NCI-H2196 treated with DMSO at 0.1 percent for 48 hours (cell line): Measurements from ENCODE around the gene LRP4.

Experiments used
- DNase-seq: peaks from one replicate; lab custom pipeline; 2025; ENCODE audit not compliant: unreplicated experiment; lab: John Stamatoyannopoulos, UW

The LRP4 gene

DNA sequence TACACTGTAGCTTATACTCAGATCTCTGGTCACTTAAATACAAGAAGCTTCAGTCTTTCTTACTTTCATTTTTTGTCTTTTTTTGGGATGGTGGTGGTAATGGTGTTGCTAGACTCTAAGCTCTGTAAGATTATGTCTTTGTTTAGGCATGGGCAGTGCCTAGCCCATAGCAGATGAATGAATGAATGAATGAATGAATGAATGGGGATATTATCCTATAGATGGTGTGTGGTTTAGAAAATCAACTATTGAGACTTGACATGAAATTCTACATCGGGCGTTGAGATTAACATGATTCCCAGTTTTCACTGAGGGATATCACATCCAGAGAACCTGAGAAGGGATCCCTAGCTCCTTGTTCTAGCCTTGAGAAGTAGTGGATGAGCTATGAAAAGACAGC, 62.5 kb downstream of the LRP4 start:
- DNase-seq: no peak

DNA sequence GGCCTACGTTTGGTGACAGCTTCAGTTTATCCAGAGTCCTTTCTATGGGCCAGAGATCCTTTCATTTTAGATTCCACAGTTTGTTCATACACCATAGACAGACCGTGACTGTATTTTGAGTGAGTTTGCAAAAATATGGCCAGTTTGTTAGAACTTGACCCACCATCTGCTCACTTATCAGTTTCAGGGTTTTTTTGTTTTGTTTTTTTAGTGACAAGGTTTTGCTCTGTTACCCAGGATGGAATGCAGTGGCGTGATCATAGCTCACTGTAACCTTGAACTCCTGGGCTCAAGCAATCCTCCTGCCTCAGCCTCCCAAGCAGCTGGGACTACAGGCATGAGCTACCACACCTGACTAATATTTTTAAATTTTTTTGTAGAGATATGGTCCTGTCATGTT, 63.2 kb downstream of the LRP4 start:
- DNase-seq: no peak

DNA sequence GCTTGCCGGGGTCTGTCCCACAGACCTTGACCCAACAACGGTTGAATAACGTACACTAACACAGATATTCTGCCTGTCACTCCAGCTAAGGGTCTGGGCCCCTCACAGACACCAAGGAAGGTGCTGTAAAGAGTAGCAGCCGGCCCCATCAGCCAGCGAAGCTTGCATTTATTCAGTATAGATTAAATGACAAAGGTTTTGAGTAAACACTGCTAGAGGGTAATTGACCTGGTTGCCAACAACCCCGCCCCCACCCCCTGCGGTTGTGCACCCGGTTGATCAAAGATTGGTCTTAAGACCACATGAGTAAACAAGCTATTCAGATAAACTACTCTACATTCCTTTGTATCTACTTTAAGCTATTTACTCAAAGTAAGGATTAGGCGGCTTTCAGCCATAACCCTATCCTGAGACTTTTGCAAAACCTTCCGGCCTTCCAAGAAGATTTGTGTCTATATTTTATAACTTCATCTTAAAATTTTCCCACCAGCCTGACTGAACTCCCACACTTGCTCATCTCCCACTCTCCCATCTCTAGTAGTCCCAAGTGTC, 67.4 kb downstream of the LRP4 start:
- DNase-seq: no peak

DNA sequence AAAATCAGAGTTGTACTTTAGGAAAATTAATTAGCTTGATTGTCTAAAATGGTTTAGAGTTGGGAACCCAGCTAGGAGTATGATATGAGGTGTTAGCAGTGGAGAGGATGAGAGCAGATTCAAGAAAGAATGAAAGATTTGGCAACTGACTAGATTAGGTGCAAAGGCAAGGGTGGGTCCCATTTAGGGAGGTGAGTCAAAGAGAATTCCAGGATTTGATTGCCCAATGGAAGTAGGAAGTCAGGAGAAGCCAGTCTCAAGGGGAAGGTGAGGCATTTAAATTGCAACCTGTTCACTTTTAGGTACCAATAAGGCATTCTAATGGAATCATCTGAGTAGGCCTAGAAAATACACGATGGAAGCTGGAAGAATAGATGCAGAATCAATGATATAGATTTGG, 68.7 kb downstream of the LRP4 start:
- no peak for DNase-seq

DNA sequence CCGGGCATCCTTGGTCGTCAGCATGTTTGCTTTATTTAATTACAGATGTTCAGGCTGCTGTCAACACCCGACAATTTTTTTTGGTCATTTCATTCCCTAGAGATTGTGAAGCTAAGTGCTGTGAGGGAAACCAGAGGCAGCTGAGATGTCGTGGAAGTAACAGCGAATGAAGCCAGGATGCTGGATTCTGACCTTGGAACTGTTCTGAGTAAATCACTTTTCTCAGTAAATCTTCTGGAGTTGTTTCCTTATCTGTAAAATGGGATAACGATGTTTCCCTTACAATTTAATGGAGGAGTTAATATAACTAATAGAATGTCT, 71.9 kb downstream of the LRP4 start:
- no peak for DNase-seq

DNA sequence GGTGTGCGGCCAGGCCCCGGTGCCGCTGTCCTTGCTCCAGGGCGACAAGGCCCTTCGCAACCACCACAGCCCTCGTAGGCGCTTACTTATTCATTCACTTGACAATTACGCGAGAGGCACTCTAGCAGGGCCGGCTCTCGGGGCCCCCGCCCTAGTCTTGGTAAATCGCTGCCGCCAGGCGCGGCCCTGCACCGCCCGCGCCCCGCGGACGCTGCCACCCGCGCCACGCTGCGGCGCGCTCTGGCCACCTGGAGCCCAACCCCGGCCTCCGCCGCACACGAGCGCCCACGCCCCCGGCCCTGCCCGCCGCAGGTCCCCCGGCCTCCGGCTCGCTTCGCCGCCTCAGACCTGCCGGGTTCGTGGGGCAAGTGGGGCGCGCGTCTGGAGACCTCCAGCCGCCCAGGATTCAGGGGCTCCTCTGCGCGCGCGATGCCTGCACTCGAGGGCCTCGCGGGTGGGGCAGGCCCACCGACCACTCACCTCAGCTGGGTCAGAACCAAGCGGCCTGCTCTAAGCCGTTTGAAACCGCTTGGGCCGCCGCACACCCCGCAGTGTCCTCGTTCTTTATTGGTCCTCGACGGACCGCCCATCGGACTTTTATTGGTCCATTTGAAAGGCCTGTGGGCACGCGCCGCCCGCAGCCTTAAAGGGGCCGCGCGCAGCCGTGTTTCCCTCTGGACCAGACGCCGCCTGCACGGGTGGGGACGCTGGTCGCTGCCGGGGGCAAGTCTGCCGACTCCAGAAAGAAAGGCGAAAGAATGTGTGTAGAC, 72.4 kb downstream of the LRP4 start, which contains the start of gene CKAP5:
CKAP5 (minus strand) TSS at position 541 of the 770 bp plus-strand sequence. CDS start 25,049 bp downstream, outside the sequence.
- DNase-seq: peak; percentile 83

DNA sequence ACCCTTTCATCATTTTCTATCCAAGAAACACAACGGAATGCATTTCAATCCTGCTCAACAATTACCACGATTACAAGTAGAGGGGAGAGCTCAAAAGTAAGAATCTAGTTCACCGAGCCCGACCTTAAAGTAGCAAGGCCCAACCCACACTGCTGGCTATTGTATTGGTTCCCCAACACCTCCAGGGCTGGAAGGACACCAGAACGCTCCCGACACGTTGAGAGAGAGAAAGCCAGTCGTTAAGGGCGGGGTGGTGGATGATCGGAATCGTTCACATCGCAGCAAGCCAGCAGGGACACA, 73.0 kb downstream of the LRP4 start:
- no peak for DNase-seq

DNA sequence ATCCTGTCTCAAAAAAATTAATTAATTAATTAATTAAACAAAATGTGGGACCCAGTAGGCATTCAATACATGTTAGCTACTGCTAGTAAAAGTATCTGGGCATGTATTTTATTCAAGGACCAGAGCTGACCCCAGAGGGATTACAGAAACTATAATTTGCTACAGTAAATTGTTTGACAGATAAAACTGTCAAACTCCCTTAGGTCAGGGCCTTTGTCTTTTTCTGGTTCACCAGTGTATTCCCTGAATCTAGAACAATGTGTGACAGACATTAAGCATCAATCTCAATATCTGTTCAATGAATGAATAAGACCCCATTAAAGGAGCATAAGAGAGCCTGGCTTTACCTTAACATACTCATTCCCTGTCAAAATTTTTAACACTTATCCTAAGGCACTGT, 78.2 kb downstream of the LRP4 start:
- DNase-seq: no peak

DNA sequence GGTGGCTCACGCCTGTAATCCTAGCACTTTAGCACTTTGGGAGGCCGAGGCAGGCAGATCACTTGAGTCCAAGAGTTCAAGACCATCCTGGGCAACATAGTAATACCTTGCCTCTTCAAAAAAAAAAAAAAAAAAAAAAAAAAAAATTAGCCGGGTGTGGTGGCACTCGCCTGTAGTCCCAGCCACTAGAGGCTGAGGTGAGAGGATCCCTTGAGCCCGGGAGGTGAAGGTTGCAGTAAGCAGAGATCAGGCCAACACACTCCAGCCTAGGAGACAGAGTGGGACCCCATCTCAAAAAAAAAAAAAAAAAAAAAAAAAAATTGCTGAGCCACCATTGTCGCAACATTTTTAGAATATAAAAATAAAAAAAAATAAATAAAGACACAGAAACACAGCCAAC, 79.8 kb downstream of the LRP4 start:
- no peak for DNase-seq

DNA sequence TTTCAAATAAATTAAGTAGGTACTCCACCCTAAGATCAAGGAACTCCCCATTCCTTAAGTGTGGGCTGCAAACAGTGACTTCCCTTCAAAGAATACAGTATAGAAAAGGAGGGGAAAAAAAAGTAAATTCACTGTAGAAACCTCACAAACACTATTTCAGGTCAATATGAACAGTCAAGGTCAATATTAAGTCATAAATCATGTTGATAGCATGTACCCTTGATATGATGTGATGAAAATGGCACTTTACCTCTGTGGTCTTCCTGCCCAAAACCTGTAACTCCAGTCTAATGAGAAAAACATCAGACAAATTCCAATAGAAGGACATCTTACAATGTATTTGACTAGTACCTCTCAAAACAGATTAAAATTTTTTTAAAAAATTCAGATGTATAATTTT, 80.5 kb downstream of the LRP4 start:
- DNase-seq: no peak

DNA sequence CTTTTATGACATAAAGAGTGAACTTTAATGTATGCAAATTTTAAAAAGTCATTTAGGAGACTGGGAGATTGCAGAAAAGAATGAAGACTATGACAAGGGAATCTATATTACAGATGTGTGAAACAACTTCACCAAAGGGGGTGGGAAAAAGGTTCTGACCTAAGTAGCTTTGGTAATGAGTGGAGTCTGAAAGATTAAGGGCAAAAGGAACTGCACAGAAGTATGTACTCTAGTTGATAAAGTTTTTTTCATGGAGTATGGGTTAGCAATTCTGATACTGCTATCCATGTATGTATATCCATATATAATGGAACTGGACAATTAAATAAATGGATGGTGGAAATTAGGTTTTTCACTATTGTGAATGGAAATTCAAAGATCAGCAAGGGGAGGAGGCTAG, 81.5 kb downstream of the LRP4 start:
- DNase-seq: no peak

DNA sequence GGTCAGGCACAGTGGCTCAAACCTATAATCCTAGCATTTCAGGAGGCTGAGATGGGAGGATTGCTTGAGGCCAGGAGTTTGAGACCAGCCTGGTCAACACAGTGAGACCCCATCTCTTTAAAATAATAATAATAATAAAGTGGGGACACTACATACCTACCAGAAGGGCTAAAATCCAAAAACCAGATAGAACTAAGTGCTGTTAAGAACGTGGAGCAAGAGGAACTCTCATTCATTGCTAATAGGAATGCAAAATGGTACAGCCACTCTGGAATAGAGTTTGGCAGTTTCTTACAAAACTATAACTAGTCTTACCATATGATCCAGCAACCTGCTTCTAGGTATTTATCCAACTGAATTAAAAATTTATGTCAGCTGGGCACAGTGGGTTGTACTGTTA, 81.9 kb downstream of the LRP4 start:
- no peak for DNase-seq

DNA sequence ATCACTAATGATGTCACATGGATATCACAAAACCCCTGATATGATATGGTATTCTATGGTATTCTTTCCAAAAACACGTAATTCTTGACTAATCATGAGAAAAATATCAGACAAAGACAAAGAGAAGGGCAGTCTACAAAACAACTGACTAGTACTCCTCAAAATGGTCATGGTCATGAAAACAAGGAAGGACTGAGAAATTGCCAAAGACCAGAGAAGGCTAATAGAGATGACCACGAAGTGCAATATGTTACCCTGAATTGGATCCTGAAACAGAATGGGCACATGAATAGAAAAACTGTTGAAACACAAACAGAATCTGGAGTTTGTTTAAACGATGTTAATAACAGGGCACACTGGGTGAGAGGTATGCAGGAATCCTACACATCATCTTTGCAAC, 82.5 kb downstream of the LRP4 start:
- no peak for DNase-seq

DNA sequence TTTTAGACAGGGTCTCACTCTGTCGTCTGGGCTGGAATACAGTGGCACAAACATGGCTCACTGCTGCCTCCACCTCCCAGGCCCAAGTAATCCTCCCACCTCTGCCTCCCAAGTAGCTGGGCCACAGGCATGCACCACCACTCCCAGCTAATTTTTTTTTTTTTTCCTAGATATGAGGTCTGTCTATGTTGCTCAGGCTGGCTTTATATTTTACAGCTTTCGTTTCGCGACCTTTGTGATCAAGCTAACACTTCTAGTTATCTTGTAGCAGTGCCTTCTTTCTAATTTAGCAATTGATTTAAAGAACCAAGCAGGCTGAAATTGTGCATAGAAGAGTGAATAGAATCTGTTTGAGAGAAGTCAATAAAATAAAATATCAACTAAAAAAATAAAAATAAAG, 83.5 kb downstream of the LRP4 start:
- DNase-seq: no peak

DNA sequence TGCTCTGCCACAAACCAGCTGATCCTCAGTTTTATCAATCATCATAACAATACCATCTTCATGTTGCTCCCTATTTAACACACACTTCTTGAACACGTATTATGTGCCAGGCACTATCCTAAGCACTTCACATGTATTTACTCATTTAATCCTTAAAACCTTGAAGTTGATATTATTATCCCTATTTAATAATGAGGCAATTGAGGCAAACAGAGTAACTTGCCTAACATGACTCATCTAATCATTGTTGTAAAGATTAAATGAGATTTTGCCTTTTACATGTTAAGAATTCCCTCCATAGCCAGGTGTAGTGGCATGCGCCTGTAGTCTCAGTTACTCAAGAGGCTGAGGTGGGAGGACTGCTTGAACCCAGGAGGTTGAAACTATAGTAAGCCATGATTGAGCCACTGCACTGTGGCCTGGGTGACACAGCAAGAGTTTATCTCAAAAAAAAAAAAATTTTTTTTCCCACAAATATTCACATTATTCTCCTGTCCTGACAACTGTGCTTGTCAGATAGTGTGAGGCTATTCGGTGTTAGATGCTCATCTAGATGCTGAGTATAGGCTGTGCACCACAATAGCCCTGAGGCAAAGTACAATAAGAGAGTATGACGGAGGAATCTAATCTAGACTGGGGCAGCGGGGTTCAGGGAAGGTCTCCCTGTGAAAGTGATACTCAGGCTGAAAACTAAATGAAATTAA, 85.7 kb downstream of the LRP4 start:
- DNase-seq: no peak

DNA sequence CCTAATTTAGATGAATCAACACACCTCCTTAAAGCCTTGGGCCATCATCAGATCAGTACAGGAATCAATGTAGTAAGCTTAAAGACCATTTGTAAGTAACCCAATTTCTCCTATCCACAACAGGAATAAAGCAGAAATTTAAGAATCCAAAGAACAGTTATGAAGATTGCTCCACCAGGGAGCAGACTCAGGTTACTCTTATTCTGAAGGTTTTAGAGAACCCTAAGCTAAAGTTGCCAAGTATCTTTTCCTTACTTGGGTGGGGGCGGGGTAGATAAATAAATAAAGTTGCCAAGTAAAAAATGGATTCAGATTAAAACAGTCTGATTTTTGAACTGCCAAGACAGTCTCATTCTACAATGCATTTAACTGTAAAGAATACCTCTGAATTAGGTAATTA, 90.4 kb downstream of the LRP4 start:
- DNase-seq: no peak

DNA sequence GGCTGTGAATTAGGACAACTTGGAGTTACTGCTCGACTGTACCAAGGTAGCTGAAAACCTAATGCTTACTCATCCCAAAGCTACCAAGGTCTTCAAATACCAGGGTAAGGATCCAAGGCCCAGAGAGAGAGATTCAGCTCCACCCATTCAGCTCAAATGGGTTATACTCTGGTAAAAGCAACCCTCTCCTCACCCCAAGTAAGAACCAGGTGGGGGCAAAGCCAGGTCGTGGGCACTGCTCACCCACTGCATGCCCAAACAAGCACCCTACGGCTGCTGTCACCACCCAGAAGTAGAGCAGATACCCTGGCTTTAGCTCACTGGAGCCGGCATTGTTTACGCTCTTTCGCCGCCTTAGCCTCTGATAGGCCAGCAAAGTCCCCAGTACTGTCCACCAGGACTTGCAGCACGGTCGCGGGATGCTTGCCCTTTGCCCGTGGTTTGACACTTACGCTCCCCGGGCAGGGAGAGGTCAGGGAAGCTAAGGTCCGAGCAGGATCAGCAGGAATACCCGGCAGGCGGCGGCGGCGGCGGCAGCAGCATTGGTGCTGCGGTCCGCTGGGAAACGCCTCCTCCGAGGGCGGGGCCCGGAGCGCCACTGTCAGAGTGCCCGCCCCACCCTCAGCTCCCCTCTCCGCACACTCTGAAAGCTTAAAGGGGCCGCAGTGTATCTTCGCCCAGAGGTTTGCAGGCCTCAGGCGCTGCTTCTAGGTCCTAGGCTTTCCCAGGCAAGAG, 91.9 kb downstream of the LRP4 start:
- DNase-seq: peak; percentile 71

DNA sequence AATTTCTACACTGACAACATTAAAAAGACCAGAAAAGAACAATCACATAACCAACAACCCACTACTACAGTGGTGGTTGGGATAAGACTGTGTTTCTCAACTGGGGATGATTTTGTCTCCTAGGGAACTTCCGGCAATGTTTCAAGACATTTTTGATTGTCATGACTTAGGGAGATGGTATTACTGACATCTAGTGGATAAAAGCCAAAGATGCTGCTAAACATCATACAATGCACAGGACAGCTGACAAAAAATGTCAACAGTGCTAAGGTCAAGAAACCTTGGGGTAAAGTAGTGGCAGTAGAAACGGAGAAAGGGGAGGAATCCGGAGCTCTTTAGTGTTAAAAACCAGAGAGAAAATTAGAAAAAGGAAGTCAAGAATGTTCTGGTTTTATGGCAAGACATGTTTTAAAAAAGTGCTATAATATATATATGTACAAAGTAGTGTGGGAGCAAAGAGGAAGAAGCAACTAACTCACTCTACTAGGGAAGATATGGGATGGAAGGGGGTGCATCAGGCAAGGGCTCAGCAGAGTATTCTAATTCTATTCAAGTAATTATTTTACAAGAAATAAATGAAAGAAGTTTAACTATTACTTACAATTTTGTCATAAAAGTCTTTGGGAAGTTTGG, 109.4 kb downstream of the LRP4 start:
- DNase-seq: no peak
